A204.1 (cell line): ENCODE data around the gene NTN3.
"Not testable (repeated sequence)": the region's sequence is repeated elsewhere in the genome, so short reads cannot be mapped to it uniquely, and the experiment has no call there.

Source experiments
- FAIRE-seq: peaks from 2 replicates; lab custom pipeline; 2012; peaks lifted over from hg19 to GRCh38; lab: Jason Lieb, UNC

The NTN3 gene

DNA sequence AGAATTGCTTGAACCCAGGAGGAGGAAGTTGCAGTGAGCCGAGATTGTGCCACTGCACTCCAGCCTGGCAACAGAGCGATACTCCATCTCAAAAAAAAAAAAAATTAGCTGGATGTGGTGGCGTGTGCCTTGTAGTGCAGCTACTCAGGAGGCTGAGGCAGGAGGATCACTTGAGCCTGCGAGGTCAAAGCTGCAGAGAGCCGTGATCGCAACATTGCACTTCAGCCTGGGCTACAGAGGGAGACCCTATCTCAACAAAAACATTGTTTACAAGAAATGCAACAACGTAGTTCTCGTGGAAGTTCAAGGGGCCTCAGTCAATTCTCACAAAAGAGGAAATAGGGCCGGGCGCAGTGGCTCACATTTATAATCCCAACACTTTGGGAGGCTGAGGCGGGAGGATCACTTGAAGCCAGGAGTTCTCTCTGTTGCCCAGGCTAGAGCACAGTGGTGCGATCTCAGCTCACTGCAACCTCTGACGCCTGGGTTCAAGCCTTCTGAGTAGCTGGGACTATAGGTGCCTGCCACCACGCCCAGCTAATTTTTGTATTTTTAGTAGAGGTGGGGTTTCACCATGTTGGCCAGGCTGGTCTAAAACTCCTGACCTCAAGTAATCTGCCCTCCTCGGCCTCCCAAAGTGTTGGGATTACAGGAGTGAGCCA is 29.8 kb upstream of the NTN3 start:
- not testable (repeated sequence) for FAIRE-seq

DNA sequence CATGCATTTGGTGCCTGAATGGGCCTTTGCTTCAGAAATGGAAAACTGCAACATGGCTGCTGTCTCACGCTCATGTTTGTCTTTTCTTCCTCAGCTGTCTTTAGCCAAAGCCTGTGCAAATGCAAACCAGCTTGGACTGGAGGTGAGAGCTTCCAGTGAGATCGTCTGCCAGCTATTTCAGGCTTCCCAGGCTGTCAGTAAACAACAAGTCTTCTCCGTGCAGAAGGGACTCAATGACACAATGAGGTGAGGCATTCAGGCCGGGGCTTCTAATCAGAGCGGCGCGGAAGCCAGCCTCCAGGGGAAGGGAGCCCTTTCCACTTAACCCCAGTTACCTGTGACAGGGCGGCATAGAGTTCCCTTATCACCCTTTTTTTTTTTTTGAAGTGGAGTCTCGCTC is 27.5 kb upstream of the NTN3 start:
- FAIRE-seq: no peak

DNA sequence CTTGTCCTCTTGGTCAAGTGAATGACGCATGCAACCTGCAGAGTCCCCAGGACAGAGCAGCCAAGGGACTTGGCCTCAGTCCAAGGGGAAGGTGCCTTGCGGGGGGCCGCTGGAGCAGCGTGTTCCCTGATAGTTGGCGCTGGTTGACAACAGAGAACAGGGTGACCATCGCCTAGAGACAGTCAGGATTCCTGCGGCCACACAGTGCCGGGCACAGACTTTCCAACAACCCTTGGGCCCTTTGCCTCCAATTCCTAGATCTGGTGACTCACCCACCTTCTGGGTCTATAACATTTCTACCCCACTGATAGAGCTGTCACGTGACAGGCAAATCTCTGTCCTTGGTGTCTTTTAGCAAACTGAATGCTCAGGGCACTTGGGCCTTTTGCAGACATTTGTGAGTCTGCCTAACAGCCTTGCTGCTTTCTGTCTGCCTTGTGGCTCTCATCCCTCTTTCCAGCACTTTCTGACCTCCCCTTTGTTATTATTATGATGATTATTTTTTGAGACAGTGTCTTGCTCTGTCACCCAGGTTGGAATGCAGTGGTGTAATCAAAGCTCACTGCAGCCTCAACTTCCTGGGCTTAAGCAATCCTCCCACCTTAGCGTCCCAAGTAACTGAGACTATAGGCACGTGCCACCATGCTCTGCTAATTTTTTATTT is 23.0 kb upstream of the NTN3 start:
- no peak for FAIRE-seq

DNA sequence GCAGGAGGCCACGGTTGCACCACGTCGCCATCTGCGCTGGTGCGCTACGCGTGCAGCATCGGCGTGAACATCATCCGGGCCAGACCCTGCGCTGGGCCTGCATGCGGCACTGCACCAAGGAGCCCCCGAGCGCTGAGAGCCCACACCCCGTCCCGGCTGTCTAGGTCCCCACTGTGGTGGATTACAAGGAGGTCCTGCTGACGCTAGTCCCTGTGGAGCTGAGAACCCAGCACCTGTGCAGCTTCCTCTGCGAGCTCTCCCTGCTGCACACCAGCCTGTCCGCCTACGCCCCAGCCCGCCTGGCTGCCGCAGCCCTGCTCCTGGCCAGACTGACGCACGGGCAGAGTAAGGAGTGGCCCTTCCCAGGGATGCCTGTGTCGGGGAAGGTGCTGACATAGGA is 22.0 kb upstream of the NTN3 start:
- FAIRE-seq: no peak

DNA sequence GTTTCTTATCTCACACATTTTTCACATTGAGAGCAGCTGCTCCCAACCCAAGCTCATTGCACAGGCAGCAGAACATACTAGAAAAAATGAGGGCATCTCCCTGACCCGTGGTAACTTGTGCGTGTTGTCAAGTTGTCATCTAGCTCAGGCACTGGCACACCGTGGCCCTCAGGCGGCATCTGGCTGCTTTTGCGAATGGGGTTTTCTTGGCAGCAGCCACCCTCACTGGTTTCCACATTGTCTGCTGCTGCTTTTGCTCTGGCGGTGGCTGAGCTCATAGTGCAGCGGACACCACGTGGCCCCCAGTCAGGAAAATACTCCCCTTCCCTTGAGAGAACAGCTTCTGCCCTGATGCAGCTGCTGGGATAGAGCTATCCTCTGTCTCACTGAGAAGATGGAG is 20.6 kb upstream of the NTN3 start:
- FAIRE-seq: no peak

DNA sequence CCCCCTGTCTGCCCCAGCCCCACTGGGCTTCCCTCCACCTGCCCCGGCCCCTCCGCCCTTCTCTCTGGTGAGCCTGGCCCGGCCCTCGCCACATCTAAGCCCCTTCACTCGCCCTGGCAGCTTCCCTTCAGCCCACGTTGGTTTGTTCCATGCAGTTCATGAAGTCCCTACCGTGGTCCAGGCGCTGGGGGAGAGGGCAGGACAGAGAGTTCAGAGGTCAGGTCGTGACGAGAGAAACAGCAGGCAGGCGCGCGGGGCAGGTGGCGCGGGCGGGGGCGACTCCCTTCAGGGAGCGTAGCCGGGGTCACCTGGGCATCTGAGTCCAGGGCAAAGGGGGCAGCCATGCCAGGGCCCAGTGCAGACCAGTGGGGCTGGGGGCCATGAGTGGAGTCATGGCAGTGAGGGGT is 20.1 kb upstream of the NTN3 start:
- no peak for FAIRE-seq

DNA sequence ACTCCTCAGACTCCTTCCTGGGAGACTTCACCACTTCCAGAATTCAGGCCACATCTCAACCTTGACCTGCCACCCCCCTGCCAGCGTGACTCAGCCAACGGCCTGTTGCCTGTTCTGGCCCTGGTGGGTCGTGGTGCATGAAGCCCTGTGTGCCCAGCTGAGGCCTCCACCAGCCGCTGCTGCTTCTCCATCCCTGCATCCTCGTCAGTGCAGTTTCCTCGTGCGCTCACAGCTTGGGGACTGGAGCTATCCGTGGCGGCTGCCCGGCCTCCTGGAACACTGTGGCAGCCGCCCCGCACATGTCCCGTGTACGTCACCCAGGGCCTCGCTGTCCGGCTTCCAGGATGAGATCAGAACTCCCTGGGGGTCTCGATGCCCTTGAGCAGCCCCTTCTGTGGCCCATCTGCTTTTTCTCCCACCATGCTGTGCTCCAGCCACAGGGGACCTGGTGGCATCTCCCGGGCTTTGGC is 19.2 kb upstream of the NTN3 start:
- FAIRE-seq: no peak

DNA sequence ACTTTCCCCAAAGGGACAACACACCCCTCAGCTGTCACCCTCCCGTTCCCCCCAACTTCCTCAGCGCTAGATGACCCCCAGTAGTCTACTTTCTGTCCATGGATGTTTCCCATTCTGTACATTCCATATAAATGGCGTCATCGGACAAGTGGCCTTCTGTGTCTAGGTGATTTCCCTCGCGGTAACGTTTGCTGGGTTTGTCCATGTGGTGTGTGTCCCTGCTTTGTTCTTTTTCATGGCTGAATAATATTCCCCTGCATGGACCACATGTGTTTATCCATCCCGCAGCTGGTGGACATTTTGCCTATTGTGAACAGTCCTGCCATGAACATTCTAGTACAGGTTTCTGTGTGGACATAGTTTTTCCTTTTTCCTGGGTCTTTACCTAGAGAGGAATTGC is 18.4 kb upstream of the NTN3 start:
- FAIRE-seq: no peak

DNA sequence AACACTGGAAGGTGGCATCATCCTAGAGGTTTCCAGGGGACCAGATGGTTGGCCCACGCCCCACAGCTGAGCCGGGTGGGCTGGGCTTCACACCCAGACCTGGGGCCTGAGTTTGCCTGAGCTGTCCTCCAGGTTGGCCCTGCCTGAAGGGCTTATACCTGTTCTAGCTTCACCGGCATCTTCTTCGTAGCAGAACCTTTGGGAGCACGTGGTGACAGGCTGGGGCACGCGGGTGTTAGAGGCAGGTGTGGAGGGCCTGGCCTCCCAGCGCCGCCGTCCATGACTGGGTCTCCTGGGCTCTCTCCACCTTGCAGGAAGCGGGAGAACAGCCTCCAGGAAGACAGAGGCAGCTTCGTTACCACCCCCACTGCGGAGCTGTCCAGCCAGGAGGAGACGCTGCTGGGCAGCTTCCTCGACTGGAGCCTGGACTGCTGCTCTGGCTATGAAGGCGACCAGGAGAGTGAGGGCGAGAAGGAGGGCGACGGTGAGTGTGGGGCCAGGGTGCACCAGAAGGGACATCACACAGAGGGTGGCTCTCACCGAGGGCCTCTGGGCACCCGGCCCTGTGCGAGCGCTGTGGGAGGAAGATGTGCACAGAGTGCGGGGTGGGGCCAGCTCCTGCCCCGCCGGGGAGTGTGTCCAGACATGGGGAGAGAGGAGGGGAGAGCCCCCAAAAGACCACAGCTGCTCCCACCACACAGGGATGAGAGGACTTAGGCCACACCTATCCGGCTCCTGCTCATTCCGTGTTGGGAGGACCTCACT is 15.8 kb upstream of the NTN3 start:
- no peak for FAIRE-seq

DNA sequence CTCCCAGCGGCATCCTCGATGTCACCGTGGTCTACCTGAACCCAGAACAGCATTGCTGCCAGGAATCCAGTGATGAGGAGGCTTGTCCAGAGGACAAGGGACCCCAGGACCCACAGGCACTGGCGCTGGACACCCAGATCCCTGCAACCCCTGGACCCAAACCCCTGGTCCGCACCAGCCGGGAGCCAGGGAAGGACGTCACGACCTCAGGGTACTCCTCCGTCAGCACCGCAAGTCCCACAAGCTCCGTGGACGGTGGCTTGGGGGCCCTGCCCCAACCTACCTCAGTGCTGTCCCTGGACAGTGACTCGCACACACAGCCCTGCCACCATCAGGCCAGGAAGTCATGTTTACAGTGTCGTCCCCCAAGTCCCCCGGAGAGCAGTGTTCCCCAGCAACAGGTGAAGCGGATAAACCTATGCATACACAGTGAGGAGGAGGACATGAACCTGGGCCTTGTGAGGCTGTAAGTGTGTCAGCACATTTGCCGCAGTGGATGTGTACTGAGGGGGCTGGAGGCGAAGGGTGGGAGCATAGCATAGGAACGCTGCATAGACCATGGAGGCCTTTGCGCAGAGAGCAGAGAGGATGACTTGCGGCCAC is 14.4 kb upstream of the NTN3 start:
- FAIRE-seq: no peak

DNA sequence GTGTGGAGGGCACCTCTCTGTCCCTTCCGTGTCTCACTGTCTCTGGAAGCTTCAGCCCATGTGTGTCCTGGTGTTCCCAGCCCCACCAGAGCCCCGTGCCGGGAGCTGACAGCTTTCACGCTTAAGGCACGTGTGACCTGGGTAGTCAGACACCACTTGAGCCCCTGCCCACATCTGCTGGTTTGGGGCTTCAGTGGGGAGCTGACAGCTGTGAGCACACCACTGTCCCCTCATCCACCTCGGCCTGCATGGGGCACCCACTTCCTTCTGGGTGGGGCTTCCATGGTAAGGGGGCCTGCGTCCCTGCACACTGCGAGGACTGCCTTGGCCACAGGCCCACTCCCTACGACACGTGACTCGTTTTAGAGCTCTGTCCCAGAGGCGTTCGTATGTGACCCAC is 13.8 kb upstream of the NTN3 start:
- FAIRE-seq: no peak

DNA sequence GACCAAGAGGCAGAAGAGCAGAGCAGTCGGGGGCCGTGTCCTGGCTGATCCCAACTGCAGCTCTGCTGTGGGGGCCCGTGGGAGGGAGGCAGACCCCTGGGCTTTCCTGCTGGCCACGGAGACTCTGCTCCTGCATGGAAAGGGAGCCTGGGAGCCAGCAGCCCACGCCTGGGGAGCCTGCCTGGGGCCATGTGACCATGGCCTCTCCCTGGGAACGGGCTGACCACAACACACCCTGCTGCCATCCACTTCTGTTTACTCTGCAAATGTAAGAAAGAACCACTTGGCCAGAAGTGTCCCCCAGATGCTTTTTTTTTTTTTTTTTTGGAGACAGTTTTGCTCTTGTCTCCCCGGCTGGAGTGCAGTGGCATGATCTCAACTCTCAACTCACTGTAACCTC is 13.2 kb upstream of the NTN3 start:
- FAIRE-seq: no peak

DNA sequence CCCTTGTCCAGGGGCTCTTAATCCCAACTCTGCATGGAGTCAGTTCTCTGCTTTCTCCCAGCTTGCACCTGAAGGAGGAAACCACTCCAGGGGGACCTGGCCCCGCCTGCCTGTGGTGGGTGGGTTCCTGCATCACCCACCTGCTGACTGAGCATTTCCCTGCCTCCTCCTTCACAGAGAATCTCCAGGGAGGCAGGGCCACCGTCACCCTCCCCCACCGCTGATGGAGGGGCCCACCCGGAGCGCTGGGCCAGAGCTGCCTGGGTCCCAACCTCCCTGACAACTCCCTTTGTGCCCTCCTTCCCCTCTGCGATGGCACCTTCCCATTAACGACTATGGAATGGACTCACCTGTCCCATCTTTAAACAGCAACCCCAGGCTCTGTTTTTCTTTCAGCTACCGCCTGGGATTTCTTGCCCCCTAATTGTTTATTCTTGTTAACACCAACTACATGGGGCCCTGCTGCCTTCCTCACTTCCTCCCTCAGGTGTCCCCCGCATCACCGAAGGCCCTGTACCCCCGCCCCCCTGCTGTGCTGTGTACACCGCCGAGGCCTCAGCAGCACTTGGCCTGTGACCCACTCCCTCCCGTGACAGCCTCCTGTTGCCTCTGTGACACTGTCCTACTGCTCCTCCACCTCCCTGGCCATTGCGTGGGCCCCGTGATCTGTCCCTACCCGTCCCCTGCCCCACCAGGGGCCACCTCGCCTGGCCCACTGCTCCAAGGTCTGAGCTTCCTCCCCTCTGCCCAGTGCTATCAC is 12.0 kb upstream of the NTN3 start:
- FAIRE-seq: no peak

DNA sequence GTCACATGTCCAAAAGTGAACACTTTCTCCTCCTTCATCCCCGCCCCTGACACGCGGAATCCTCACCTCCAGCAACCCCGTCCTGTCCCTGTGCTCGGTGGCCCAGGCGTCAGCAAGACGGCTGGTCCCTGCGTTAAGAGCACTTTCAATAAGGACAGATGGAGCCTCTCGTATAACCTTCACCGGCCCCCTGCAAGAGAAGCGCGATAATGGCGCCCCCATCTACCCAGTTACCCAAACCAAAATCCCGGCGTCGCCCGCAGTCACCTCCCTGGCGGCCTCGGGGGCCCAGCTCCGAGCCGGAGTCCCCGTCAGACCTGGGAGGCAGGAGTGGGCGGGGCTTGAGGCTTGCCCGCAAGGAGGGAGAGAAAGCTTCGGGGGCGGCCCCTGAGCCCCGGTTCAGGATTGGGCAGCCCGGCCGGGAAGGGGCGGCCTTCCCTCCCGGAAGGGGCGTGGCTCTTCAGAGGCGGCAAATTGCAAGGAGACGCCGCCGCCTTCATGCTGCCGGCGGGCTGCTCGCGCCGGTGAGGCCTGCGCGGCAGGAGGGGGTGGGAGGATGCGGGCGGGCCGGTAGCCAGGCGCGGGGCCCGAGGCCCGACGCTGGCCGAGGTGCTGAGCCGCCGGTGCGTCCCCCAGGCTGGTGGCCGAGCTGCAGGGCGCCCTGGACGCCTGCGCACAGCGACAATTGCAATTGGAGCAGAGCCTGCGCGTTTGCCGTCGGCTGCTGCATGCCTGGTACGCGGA is 11.3 kb upstream of the NTN3 start, which contains the start of gene TEDC2:
Gene TEDC2 (plus strand): TSS at position 463 of the 744 bp plus-strand sequence. CDS start 36 bp downstream, at position 499.
- FAIRE-seq: peak; percentile 84

DNA sequence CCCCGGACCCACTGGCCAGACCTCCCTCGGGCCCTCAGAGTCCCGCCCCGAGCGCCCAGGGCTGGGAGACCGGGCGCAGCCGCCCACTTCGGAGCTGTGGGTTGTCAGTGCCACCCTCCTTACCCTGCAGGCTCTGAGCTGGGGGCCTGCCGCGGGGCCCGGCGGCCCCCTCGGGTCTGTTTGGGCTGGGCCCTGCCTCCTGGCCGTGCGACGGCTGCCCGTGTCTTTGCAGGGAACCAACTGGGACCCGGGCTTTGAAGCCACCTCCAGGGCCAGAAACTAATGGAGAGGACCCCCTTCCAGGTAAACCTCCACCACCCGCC is 10.7 kb upstream of the NTN3 start:
- no peak for FAIRE-seq

DNA sequence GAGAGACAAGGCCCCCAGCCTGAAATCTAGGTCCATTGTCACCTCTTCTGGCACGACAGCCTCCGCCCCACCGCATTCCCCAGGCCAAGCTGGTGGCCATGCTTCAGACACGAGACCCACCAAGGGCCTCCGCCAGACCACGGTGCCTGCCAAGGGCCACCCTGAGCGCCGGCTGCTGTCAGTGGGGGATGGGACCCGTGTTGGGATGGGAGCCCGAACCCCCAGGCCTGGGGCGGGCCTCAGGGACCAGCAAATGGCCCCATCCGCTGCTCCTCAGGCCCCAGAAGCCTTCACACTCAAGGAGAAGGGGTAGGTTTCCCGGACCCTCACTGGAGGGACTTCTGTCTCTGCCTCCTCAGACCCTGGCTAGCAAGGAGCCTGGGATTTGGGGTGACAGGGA is 10.2 kb upstream of the NTN3 start:
- FAIRE-seq: no peak

DNA sequence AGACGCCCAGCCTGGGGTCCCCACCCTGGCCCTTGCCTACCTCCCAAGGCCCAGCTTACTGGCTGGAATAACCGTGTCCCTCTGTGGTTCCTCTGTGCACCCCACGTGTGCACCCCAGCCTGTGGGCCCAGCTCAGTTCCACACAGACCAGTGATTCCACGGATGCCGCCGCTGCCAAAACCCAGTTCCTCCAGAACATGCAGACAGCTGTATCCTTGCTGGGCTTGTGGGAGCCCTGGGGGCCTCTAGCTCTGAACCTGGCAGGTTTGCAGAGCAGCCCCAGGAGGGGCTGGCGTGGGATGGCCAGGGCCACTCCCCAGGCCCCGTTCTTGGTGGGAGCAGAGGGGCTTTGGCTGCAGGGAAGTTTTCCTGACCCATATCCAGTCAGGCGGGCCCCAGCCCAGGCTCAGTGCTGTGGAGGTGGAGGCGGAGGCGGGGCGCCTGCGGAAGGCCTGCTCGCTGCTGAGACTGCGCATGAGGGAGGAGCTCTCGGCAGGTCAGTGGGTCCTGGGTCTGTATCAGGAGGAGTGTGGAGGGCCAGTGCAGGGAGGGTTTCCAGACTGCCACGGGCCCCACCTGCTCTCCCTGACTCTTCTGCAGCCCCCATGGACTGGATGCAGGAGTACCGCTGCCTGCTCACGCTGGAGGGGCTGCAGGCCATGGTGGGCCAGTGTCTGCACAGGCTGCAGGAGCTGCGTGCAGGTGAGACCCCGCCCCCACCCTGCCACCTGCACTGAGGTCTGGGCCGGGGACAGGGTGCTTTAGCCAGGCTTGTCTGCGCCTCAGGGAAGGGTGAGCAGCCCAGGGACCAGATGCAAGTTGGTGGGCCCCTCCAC is 8.8 kb upstream of the NTN3 start:
- FAIRE-seq: no peak

DNA sequence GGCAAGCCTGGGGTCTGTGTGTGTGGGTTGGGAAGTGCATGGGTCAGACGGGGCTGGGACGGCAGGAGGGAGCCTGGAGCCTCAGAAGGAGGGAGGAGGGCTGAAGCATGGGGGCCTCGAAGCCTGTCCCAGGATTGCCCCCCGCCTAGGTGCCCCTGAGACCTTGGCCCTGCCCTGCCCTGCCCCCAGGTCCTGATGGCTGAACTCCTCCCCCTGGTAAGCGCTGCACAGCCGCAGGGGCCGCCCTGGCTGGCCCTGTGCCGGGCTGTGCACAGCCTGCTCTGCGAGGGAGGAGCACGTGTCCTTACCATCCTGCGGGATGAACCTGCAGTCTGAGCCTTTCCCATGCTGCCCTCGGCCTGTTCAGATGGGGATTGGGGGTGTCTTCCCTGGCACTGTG is 6.8 kb upstream of the NTN3 start:
- FAIRE-seq: no peak

DNA sequence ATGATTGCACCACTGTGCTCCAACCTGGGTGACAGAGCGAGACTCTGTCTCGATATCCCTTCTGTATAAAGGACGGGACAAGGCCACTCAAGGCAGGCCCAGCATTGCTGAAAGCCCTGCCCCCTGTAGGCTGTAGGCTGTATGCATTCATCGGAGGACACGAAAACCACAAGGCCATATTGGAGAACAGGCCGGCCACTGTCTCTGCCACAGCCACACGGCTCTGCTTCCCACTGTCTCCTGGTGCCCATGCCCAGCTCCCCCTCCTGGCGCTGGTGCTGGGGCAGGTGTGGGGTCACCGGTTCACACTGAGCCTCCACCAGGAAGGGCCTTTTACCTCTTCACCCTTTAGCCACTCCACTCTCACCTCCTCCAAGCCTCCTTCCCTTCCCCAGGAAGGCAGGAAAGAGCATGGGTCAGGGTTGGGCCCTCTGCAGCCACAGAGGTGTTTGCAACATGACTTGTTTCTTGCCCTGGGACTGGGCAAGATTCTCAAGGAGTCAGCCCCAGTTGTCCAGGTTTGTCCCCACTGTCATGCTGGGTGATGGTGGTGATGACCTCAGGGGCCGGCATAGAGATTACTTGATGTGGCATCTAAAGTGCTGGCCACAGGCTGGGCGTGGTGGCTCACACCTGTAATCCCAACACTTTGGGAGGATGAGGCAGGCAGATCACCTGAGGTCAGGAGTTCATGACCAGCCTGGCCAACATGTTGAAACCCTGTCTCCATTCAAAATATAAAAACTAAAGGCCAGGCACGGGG is 5.3 kb upstream of the NTN3 start:
- no peak for FAIRE-seq
